H9 (cell line): ENCODE results near the gene TMEM63C. TPM values are rescaled to one million over a fixed set of nuclear protein-coding genes. Genes with fewer than 3 reads are reported as not detected.

Experiments used
- DNase-seq: peaks from one replicate; pipeline ENCODE4 v3.0.0-alpha.2; 2017
- H2AFZ ChIP-seq: one replicate; pipeline ENCODE4 v1.6.1; 2013; ENCODE audit warnings: mild to moderate bottlenecking, low read length, control low read depth, moderate library complexity
- H2AK5ac ChIP-seq: 2 replicates; pipeline ENCODE4 v1.6.1; 2013; ENCODE audit warnings: low read length, control low read depth, mixed read lengths; ENCODE audit not compliant: insufficient read length
- H2BK120ac ChIP-seq: one replicate; pipeline ENCODE4 v1.6.1; 2013; ENCODE audit warnings: low read depth, mild to moderate bottlenecking, low read length, control low read depth, inconsistent platforms; ENCODE audit not compliant: poor library complexity, severe bottlenecking
- H2BK12ac ChIP-seq: 2 replicates; pipeline ENCODE4 v1.6.1; 2013; ENCODE audit warnings: low read length, control low read depth, mixed read lengths, low read depth; ENCODE audit not compliant: insufficient read length
- H2BK15ac ChIP-seq: 2 replicates; pipeline ENCODE4 v1.6.1; 2013; ENCODE audit warnings: low read depth, low read length, control low read depth
- H2BK20ac ChIP-seq: one replicate; pipeline ENCODE4 v1.6.1; 2013; ENCODE audit warnings: low read depth, mild to moderate bottlenecking, low read length, control low read depth, inconsistent platforms; ENCODE audit not compliant: poor library complexity, severe bottlenecking
- H2BK5ac ChIP-seq: 2 replicates; pipeline ENCODE4 v1.6.1; 2013; ENCODE audit warnings: low read length, control low read depth, mixed read lengths; ENCODE audit not compliant: insufficient read length
- H3K14ac ChIP-seq: 2 replicates; pipeline ENCODE4 v1.6.1; 2013; ENCODE audit warnings: low read length, control low read depth; ENCODE audit not compliant: insufficient read depth
- H3K18ac ChIP-seq: 2 replicates; pipeline ENCODE4 v1.6.1; 2013; ENCODE audit warnings: low read depth, mild to moderate bottlenecking, mixed read lengths, low read length, control low read depth; ENCODE audit not compliant: insufficient read length
- H3K23ac ChIP-seq: 2 replicates; pipeline ENCODE4 v1.6.1; 2013; ENCODE audit warnings: low read length, control low read depth, mixed read lengths, low read depth; ENCODE audit not compliant: insufficient read length
- H3K23me2 ChIP-seq: 2 replicates; pipeline ENCODE4 v1.6.1; 2013; ENCODE audit warnings: low read depth, mild to moderate bottlenecking, mixed read lengths, low read length, control low read depth; ENCODE audit not compliant: insufficient read length, poor library complexity, severe bottlenecking
- H3K27ac ChIP-seq: 2 replicates; pipeline ENCODE4 v1.5.1; 2013; ENCODE audit warnings: low read length, control low read depth, mixed read lengths, low read depth; ENCODE audit not compliant: insufficient read length
- H3K27me3 ChIP-seq: 2 replicates; pipeline ENCODE4 v1.6.1; 2013; ENCODE audit warnings: low read length, control low read depth, inconsistent platforms; ENCODE audit not compliant: insufficient read depth
- H3K4ac ChIP-seq: 2 replicates; pipeline ENCODE4 v1.6.1; 2013; ENCODE audit warnings: low read depth, mild to moderate bottlenecking, control low read depth, inconsistent platforms, low read length, moderate library complexity
- H3K4me1 ChIP-seq: 2 replicates; pipeline ENCODE4 v1.6.1; 2013; ENCODE audit warnings: low read length, control low read depth, inconsistent platforms; ENCODE audit not compliant: insufficient read depth
- H3K4me2 ChIP-seq: 2 replicates; pipeline ENCODE4 v1.6.1; 2013; ENCODE audit warnings: low read length, control low read depth, mixed read lengths; ENCODE audit not compliant: insufficient read length, insufficient read depth
- H3K56ac ChIP-seq: 2 replicates; pipeline ENCODE4 v1.6.1; 2013; ENCODE audit warnings: low read depth, mild to moderate bottlenecking, mixed read lengths, low read length, control low read depth; ENCODE audit not compliant: insufficient read length
- H3K79me1 ChIP-seq: 2 replicates; pipeline ENCODE4 v1.6.1; 2013; ENCODE audit warnings: low read depth, mild to moderate bottlenecking, moderate library complexity, low read length, control low read depth, inconsistent platforms; ENCODE audit not compliant: insufficient read depth, poor library complexity, severe bottlenecking
- H3K79me2 ChIP-seq: 2 replicates; pipeline ENCODE4 v1.6.1; 2013; ENCODE audit warnings: low read length, control low read depth, inconsistent platforms; ENCODE audit not compliant: insufficient read depth
- H3K9ac ChIP-seq: 2 replicates; pipeline ENCODE4 v1.6.1; 2013; ENCODE audit warnings: low read length, control low read depth, mixed read lengths; ENCODE audit not compliant: insufficient read length; ENCODE audit errors: extremely low read depth
- H3K9me3 ChIP-seq: one replicate; pipeline ENCODE4 v1.6.1; 2013; ENCODE audit warnings: low read depth, low read length, inconsistent platforms; ENCODE audit not compliant: control insufficient read depth
- H3T11ph ChIP-seq: one replicate; pipeline ENCODE4 v1.6.1; 2013; ENCODE audit warnings: mild to moderate bottlenecking, low read length, control low read depth, inconsistent platforms
- H4K20me1 ChIP-seq: one replicate; pipeline ENCODE4 v1.6.1; 2013; ENCODE audit not compliant: control insufficient read depth, insufficient read length, insufficient read depth
- H4K5ac ChIP-seq: 2 replicates; pipeline ENCODE4 v1.6.1; 2013; ENCODE audit warnings: low read depth, mild to moderate bottlenecking, mixed read lengths, low read length, control low read depth; ENCODE audit not compliant: insufficient read length
- H4K8ac ChIP-seq: replicated peaks from 2 replicates; pipeline ENCODE4 v1.6.1; 2013; ENCODE audit warnings: low read length, control low read depth, mixed read lengths, low read depth; ENCODE audit not compliant: insufficient read length
- H4K91ac ChIP-seq: 2 replicates; pipeline ENCODE4 v1.6.1; 2013; ENCODE audit warnings: low read depth, mild to moderate bottlenecking, moderate library complexity, mixed read lengths, low read length, control low read depth; ENCODE audit not compliant: insufficient read length
- H3K27ac Mint-ChIP-seq, 3 experiments: 2 replicates in 2 of 3; 3 replicates in 1 of 3; pipeline ENCODE4 v1.8.0; 2020 to 2021; ENCODE audit warnings: mixed read lengths in 3 of 3, mild to moderate bottlenecking in 1 of 3, moderate library complexity in 1 of 3
- H3K27me3 Mint-ChIP-seq: 2 replicates; pipeline ENCODE4 v1.8.0; 2021; ENCODE audit warnings: low read depth, mild to moderate bottlenecking, moderate library complexity, mixed read lengths
- H3K36me3 Mint-ChIP-seq, 3 experiments: 2 replicates in 2 of 3; 3 replicates in 1 of 3; pipeline ENCODE4 v1.8.0; 2020 to 2021; ENCODE audit warnings: low read depth in 3 of 3, mixed read lengths in 3 of 3; ENCODE audit not compliant: insufficient read depth in 1 of 3
- H3K4me1 Mint-ChIP-seq, 2 experiments: 2 replicates each; pipeline ENCODE4 v1.8.0; 2020; ENCODE audit warnings: mixed read lengths in 2 of 2
- H3K4me3 Mint-ChIP-seq, 2 experiments: 2 replicates in 1 of 2; 3 replicates in 1 of 2; pipeline ENCODE4 v1.8.0; 2020 to 2021; ENCODE audit warnings: mild to moderate bottlenecking in 2 of 2, mixed read lengths in 2 of 2, moderate library complexity in 1 of 2
- H3K9me3 Mint-ChIP-seq, 2 experiments: 2 replicates in 1 of 2; 3 replicates in 1 of 2; pipeline ENCODE4 v1.8.0; 2020; ENCODE audit warnings: mild to moderate bottlenecking in 2 of 2, mixed read lengths in 2 of 2, moderate library complexity in 1 of 2
- CTCF ChIP-seq: fragments of 200-600 bp; sonication (generic); conservative IDR thresholded peaks from 3 replicates; pipeline ENCODE4 v1.8.0; 2021; ENCODE audit warnings: antibody characterized with exemption, mild to moderate bottlenecking
- WGBS: extraction: QIAGEN DNeasy Blood & Tissue Kit; methylation state at CpG from one replicate; pipeline ENCODE4 v1.1.7; 2013; ENCODE audit warnings: missing lambda C conversion rate, low lambda C conversion rate, mixed read lengths; ENCODE audit not compliant: insufficient read length; ENCODE audit errors: extremely low coverage; 5-methylcytosine and 5-hydroxymethylcytosine counted together
- total RNA-seq: library from RNA; stranded (reverse); gene quantifications from 2 replicates; pipeline ENCODE4 v1.2.1, GENCODE V29; 2021

TMEM63C gene
- total RNA-seq, 1 experiment from 2014 or later = 2.2 TPM

GRCh38 chr14:77251870-77252269, 70.3 kb downstream of the TMEM63C start:
- H4K20me1 ChIP-seq = no peaks in the 10 kb centered on the region
- H2BK5ac ChIP-seq = no peak overlapping the region
- no peak overlapping the region for H3K14ac ChIP-seq
- no peak overlapping the region for H2BK15ac ChIP-seq
- no peaks in the 10 kb centered on the region for H3K27me3 ChIP-seq
- no peak overlapping the region for H4K91ac ChIP-seq
- H3K23me2 ChIP-seq = no peaks in the 10 kb centered on the region
- H2AFZ ChIP-seq = no peak overlapping the region
- no peaks in the 10 kb centered on the region for H3K27me3 Mint-ChIP-seq
- H3K18ac ChIP-seq = no peak overlapping the region
- no peak overlapping the region for H2AK5ac ChIP-seq
- H3K27ac Mint-ChIP-seq = no peak overlapping the region
- H3K4me2 ChIP-seq = no peak overlapping the region
- DNase-seq = no peak
- no peak overlapping the region for H4K8ac ChIP-seq
- no peak overlapping the region for H2BK12ac ChIP-seq
- no peak for TF ChIP-seq CTCF
- no peak overlapping the region for H3K4ac ChIP-seq
- no peaks in the 10 kb centered on the region for H3K4me1 Mint-ChIP-seq
- H3K56ac ChIP-seq = no peak overlapping the region
- H3K4me3 Mint-ChIP-seq = no peak overlapping the region
- H3K4me1 ChIP-seq = no peaks in the 10 kb centered on the region
- H4K5ac ChIP-seq = no peak overlapping the region
- no peaks in the 10 kb centered on the region for H3K36me3 Mint-ChIP-seq
- no peak overlapping the region for H2BK20ac ChIP-seq
- no peaks in the 10 kb centered on the region for H3K9me3 ChIP-seq
- no peaks in the 10 kb centered on the region for H3K79me1 ChIP-seq
- no peak overlapping the region for H2BK120ac ChIP-seq
- H3K9ac ChIP-seq = no peak overlapping the region
- no peaks in the 10 kb centered on the region for H3K9me3 Mint-ChIP-seq
- H3T11ph ChIP-seq = no peak overlapping the region
- H3K79me2 ChIP-seq = no peaks in the 10 kb centered on the region
- H3K27ac ChIP-seq = no peak overlapping the region
- no CpG with 5 or more reads among the region's 11 CpGs for WGBS
- no peak overlapping the region for H3K23ac ChIP-seq
